SK-N-SH (cell line): ENCODE data around the gene PDHX.

Source experiments
- CHD2 ChIP-seq: fragments of 150-350 bp; IDR thresholded peaks from 2 replicates; pipeline ENCODE4 v1.6.1; 2018; ENCODE audit warnings: low read length; ENCODE audit not compliant: partially characterized antibody
- CTCF ChIP-seq: fragments of 200-600 bp; sonication (generic); IDR thresholded peaks from 2 replicates; pipeline ENCODE4 v1.6.1; 2017; ENCODE audit warnings: antibody characterized with exemption, mild to moderate bottlenecking, moderate library complexity
- EZH2phosphoT487 ChIP-seq: fragments of 200-600 bp; sonication (generic); IDR thresholded peaks from 2 replicates; pipeline ENCODE4 v1.6.1; 2017; ENCODE audit warnings: low read depth, mixed run types, mild to moderate bottlenecking, antibody characterized with exemption, moderate library complexity, borderline replicate concordance
- MAX ChIP-seq: IDR thresholded peaks from 2 replicates; pipeline ENCODE4 v1.4.0; 2012; ENCODE audit warnings: low read depth
- MEF2A ChIP-seq: IDR thresholded peaks from 2 replicates; pipeline ENCODE4 v1.4.0; 2012; ENCODE audit warnings: low read depth, borderline replicate concordance
- NFIC ChIP-seq: IDR thresholded peaks from 2 replicates; pipeline ENCODE4 v1.4.0; 2012; ENCODE audit warnings: borderline replicate concordance
- POLR2AphosphoS5 ChIP-seq: IDR thresholded peaks from 2 replicates; pipeline ENCODE4 v1.6.1; 2012; ENCODE audit warnings: low read depth, low read length
- RAD21 ChIP-seq: IDR thresholded peaks from 2 replicates; pipeline ENCODE4 v1.6.1; 2012; ENCODE audit warnings: mild to moderate bottlenecking, low read length
- REST ChIP-seq: IDR thresholded peaks from 2 replicates; pipeline ENCODE4 v1.6.1; 2012; ENCODE audit warnings: mild to moderate bottlenecking, low read depth, low read length, moderate library complexity
- RXRA ChIP-seq: IDR thresholded peaks from 2 replicates; pipeline ENCODE4 v1.4.0; 2012; ENCODE audit warnings: low read depth, mild to moderate bottlenecking, borderline replicate concordance
- SMC3 ChIP-seq: IDR thresholded peaks from 2 replicates; pipeline ENCODE4 v1.6.1; 2012; ENCODE audit warnings: low read depth, low read length, improper control_type of control experiment
- TAF1 ChIP-seq: IDR thresholded peaks from 2 replicates; pipeline ENCODE4 v1.6.1; 2012; ENCODE audit warnings: low read depth, mild to moderate bottlenecking, low read length, moderate library complexity, borderline replicate concordance
- YY1 ChIP-seq: IDR thresholded peaks from 2 replicates; pipeline ENCODE4 v1.4.0; 2012; ENCODE audit warnings: low read depth, mild to moderate bottlenecking

GRCh38 chr11:34915136-34916014, 1.0 kb upstream of the PDHX start:
- TF ChIP-seq CTCF (no peak), REST (no peak), NFIC (no peak), RAD21 (no peak), MAX (no peak), POLR2AphosphoS5 (no peak), RXRA (no peak), YY1 (no peak), MEF2A (no peak), CHD2 (no peak), SMC3 (no peak), TAF1 (no peak), EZH2phosphoT487 (no peak)
